GM21529 (cell line): ENCODE results near the gene NUDC.
"Not testable (repeated sequence)": the region's sequence is repeated elsewhere in the genome, so short reads cannot be mapped to it uniquely, and the experiment has no call there.

Experiments used
- ATAC-seq: cut with Tn5 transposase; IDR thresholded peaks from one replicate; pipeline ENCODE4 v1.9.1; 2021; ENCODE audit not compliant: unreplicated experiment

The NUDC gene

GRCh38 chr1:26986658-26987057 is 65.1 kb downstream of the NUDC start:
- ATAC-seq = no peak

- not testable (repeated sequence) for ATAC-seq
These were observed 68.0 kb downstream of the NUDC start for GRCh38 chr1:26989403-26990109.

- ATAC-seq = no peak
These were observed 70.0 kb downstream of the NUDC start for GRCh38 chr1:26991310-26992116.

- ATAC-seq = no peak
These were observed 71.9 kb downstream of the NUDC start, which contains the start of gene TRNP1 for GRCh38 chr1:26993237-26994019. Gene TRNP1 (plus strand): TSS chr1:26993692. CDS start chr1:26993787, 95 bp downstream.

- ATAC-seq = no peak
These were observed 72.7 kb downstream of the NUDC start for GRCh38 chr1:26994020-26994786.

- ATAC-seq = no peak
These were observed 73.4 kb downstream of the NUDC start for GRCh38 chr1:26994787-26995517.

GRCh38 chr1:26996024-26996423 is 74.5 kb downstream of the NUDC start:
- no peak for ATAC-seq
